ENCODE results near the gene RHBDL3. TPM values are rescaled to one million over a fixed set of nuclear protein-coding genes. Genes with fewer than 3 reads are reported as not detected.

The RHBDL3 gene
- total and polyA plus RNA-seq, 2 donors (not counting 1 experiment from before 2014, with no cell fraction given), result not detected

DNA sequence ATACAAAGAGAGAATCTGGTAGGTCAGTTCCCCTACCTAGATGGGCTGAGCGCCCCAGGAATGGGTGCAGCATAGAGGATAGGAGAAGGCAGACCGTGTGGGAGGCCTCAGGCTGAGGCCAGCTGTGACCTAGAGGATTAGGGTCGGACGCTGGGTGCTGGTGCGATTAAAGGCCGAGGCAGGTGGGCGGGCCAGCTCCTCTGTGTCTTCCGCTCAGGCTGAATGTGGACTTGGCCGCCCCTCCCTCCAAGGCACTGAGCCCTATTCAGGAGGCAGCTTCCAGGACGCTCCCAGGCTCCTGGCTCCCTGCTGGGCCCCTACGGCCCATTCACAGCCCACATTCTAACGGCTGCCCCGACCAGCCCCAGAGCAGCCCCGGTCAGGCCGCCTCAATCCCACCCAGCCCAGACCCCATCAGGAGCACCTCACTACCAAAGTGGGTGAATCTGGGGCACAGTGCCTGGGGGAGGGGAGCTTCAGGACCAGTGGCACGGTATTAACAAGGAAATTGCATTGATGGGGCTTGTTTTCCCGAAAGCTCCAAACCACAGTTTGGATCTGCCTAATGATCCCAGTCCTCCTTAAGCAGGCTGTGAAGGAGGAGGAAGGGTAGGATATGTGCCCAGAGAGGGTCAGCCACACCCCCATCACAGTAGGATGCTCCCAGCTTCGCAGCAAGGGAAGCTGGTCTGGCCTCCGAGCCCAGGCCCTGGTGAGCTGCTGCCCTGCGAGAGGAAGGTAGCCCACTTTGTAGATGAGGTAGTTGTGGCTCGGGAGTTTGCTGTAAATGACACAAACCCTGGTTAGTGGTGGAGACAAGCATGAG is 14.5 kb downstream of the RHBDL3 start:
- CTCF ChIA-PET, result no interaction called here

DNA sequence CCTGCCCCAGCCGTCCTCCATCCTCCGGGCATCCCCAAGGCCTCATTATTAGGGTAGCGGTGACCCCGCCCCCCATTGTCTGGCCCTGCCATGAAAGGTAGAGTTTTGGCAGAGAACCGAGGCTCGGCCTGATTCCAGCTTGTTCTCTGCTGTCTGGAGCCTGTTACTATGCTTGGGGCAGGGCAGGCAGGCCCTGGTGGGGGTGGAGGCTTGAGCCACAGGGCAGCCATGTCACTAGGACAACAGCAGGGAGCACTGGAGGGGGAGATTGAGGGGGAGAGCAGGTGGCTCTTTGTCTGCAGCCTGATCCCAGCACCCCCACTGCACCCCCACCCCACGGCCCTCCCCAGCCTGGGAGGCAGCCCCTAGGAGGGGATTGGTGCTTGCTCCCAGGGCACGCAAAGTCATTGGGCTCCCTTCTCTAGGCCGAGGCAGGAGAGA is 15.4 kb downstream of the RHBDL3 start:
- Histone ChIP-seq H3K27me3 (replicated peaks in 1 of 4; ENCODE audit: control extremely low read depth in 1 of 4, control insufficient read depth in 3 of 4, insufficient read depth in 4 of 4, low read length in 3 of 4) (peaks cover 0 to 26% (median 6%) of the 10 kb centered on the region in 4 experiments), H3K9me3 (ENCODE audit: control extremely low read depth in 1 of 3, control insufficient read depth in 2 of 3, insufficient read depth in 1 of 3, low read length in 2 of 3) (no peaks in the 10 kb centered on the region), H3K36me3 (replicated peaks in 1 of 2; ENCODE audit: control extremely low read depth in 1 of 2, control insufficient read depth in 1 of 2, extremely low read depth in 1 of 2, insufficient read depth in 2 of 2, low read length in 1 of 2) (no peaks in the 10 kb centered on the region), H3K4me2 (replicated peaks; ENCODE audit: low read depth, low read length, poor library complexity, severe bottlenecking) (no peak overlapping the region), H3K4me3 (ENCODE audit: control extremely low read depth in 1 of 5, extremely low read depth in 1 of 5, insufficient read depth in 1 of 5, low read depth in 2 of 5, low read length in 4 of 5) (no peak overlapping the region), H3K9ac (ENCODE audit: low read length) (no peak overlapping the region), H2AFZ (ENCODE audit: insufficient read depth, low read depth, low read length, poor library complexity, severe bottlenecking) (no peak overlapping the region), H3K4me1 (ENCODE audit: control insufficient read depth in 2 of 2, insufficient read depth in 2 of 2, low read length in 2 of 2) (peaks cover 11 to 14% of the 10 kb centered on the region in 2 donors), H3K27ac (ENCODE audit: low read length in 2 of 2) (no peak overlapping the region), H3K79me2 (ENCODE audit: control insufficient read depth, insufficient read depth, low read length) (no peaks in the 10 kb centered on the region), H4K20me1 (ENCODE audit: control insufficient read depth, insufficient read depth, low read length, poor library complexity, severe bottlenecking) (no peaks in the 10 kb centered on the region)
- no peaks in the 10 kb centered on the region for H3K9me3 Mint-ChIP-seq (ENCODE audit: insufficient read depth)
- no peak overlapping the region for H3K4me3 Mint-ChIP-seq
- POLR2A ChIA-PET, result no interaction called here
- intact Hi-C loops (cut with micrococcal nuclease), result no loop called here
- no peak for ATAC-seq (ENCODE audit: low read depth)
- DNase-seq, result no peak
- TF ChIP-seq, protein P1, sequence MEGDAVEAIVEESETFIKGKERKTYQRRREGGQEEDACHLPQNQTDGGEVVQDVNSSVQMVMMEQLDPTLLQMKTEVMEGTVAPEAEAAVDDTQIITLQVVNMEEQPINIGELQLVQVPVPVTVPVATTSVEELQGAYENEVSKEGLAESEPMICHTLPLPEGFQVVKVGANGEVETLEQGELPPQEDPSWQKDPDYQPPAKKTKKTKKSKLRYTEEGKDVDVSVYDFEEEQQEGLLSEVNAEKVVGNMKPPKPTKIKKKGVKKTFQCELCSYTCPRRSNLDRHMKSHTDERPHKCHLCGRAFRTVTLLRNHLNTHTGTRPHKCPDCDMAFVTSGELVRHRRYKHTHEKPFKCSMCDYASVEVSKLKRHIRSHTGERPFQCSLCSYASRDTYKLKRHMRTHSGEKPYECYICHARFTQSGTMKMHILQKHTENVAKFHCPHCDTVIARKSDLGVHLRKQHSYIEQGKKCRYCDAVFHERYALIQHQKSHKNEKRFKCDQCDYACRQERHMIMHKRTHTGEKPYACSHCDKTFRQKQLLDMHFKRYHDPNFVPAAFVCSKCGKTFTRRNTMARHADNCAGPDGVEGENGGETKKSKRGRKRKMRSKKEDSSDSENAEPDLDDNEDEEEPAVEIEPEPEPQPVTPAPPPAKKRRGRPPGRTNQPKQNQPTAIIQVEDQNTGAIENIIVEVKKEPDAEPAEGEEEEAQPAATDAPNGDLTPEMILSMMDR (IDR thresholded peaks at IDR 0.05), result no peak
- no peak for TF ChIP-seq EZH2 (IDR thresholded peaks at IDR 0.05; ENCODE audit: borderline replicate concordance, insufficient read depth, low read depth, low read length, poor library complexity, severe bottlenecking)
- H3K4me1 Mint-ChIP-seq, result peaks cover 14% of the 10 kb centered on the region
- H3K27me3 Mint-ChIP-seq, result peaks cover 28% of the 10 kb centered on the region
- no peak overlapping the region for H3K27ac Mint-ChIP-seq
- CTCF ChIA-PET, result no interaction called here
- WGBS (ENCODE audit: insufficient coverage), result 86% methylated on average over 6 of the region's 9 CpGs

More for the DNA sequence above, 14.5 kb downstream of the RHBDL3 start:
- DNase-seq (no peak), ATAC-seq (ENCODE audit: low read depth) (no peak)
- Histone ChIP-seq H3K9ac (ENCODE audit: low read length) (no peak overlapping the region), H3K4me2 (replicated peaks; ENCODE audit: low read depth, low read length, poor library complexity, severe bottlenecking) (no peak overlapping the region), H3K9me3 (ENCODE audit: control extremely low read depth in 1 of 3, control insufficient read depth in 2 of 3, insufficient read depth in 1 of 3, low read length in 2 of 3) (no peaks in the 10 kb centered on the region), H4K20me1 (ENCODE audit: control insufficient read depth, insufficient read depth, low read length, poor library complexity, severe bottlenecking) (no peaks in the 10 kb centered on the region), H3K36me3 (replicated peaks in 1 of 2; ENCODE audit: control extremely low read depth in 1 of 2, control insufficient read depth in 1 of 2, extremely low read depth in 1 of 2, insufficient read depth in 2 of 2, low read length in 1 of 2) (no peaks in the 10 kb centered on the region), H3K79me2 (ENCODE audit: control insufficient read depth, insufficient read depth, low read length) (no peaks in the 10 kb centered on the region), H3K27me3 (replicated peaks in 1 of 4; ENCODE audit: control extremely low read depth in 1 of 4, control insufficient read depth in 3 of 4, insufficient read depth in 4 of 4, low read length in 3 of 4) (peaks cover 0 to 25% (median 7%) of the 10 kb centered on the region in 4 experiments), H3K27ac (ENCODE audit: low read length in 2 of 2) (no peak overlapping the region), H2AFZ (ENCODE audit: insufficient read depth, low read depth, low read length, poor library complexity, severe bottlenecking) (no peak overlapping the region), H3K4me1 (ENCODE audit: control insufficient read depth in 2 of 2, insufficient read depth in 2 of 2, low read length in 2 of 2) (peaks cover 14% of the 10 kb centered on the region in 2 donors), H3K4me3 (ENCODE audit: control extremely low read depth in 1 of 5, extremely low read depth in 1 of 5, insufficient read depth in 1 of 5, low read depth in 2 of 5, low read length in 4 of 5) (no peak overlapping the region)
- Mint-ChIP-seq H3K9me3 (ENCODE audit: insufficient read depth) (no peaks in the 10 kb centered on the region), H3K27ac (no peak overlapping the region), H3K4me3 (no peak overlapping the region), H3K27me3 (peaks cover 22% of the 10 kb centered on the region), H3K4me1 (peaks cover 16% of the 10 kb centered on the region)
- TF ChIP-seq EZH2 (IDR thresholded peaks at IDR 0.05; ENCODE audit: borderline replicate concordance, insufficient read depth, low read depth, low read length, poor library complexity, severe bottlenecking), result no peak
- TF ChIP-seq, protein P1 (IDR thresholded peaks at IDR 0.05), result no peak
- POLR2A ChIA-PET, result no interaction called here
- 94% methylated on average over 21 of the region's 21 CpGs for WGBS (ENCODE audit: insufficient coverage)
- intact Hi-C loops (cut with micrococcal nuclease), result no loop called here

Measured in B cell (primary cell).